Liver (tissue), 3 donors: ENCODE measurements around the gene AOAH.

Source experiments
- ATF3 ChIP-seq: IDR thresholded peaks from 2 replicates; pipeline ENCODE4 v1.6.1; 2016; ENCODE audit warnings: antibody characterized with exemption
- CTCF ChIP-seq: fragments of 150-350 bp; IDR thresholded peaks from 2 replicates; pipeline ENCODE4 v1.5.1; 2017; ENCODE audit warnings: improper control_type of control experiment, low read depth, low read length; ENCODE audit not compliant: missing input control
- EGR1 ChIP-seq, 2 donors: IDR thresholded peaks; 2 replicates each; pipeline ENCODE4 v1.6.1; 2016 to 2018; ENCODE audit warnings: antibody characterized with exemption in 2 of 2, low read depth in 2 of 2
- GABPA ChIP-seq, 2 donors: IDR thresholded peaks in 1 of 2; conservative IDR thresholded peaks in 1 of 2; 2 replicates each; pipeline ENCODE4 v1.6.1; 2016; ENCODE audit warnings: antibody characterized with exemption in 2 of 2, mild to moderate bottlenecking in 1 of 2, moderate library complexity in 1 of 2
- HNF4G ChIP-seq: IDR thresholded peaks from 2 replicates; pipeline ENCODE4 v1.6.1; 2016; ENCODE audit warnings: antibody characterized with exemption
- JUND ChIP-seq, 2 donors: IDR thresholded peaks; 2 replicates each; pipeline ENCODE4 v1.6.1; 2016; ENCODE audit warnings: antibody characterized with exemption in 2 of 2
- MAX ChIP-seq: IDR thresholded peaks from 2 replicates; pipeline ENCODE4 v1.6.1; 2016; ENCODE audit warnings: antibody characterized with exemption
- RAD21 ChIP-seq, 2 donors: IDR thresholded peaks; 2 replicates each; pipeline ENCODE4 v1.6.1; 2016; ENCODE audit warnings: antibody characterized with exemption in 2 of 2, mild to moderate bottlenecking in 2 of 2
- RXRA ChIP-seq, 2 donors: IDR thresholded peaks; 2 replicates each; pipeline ENCODE4 v1.6.1; 2017 to 2018; ENCODE audit warnings: antibody characterized with exemption in 2 of 2, mild to moderate bottlenecking in 1 of 2
- TAF1 ChIP-seq: conservative IDR thresholded peaks from 2 replicates; pipeline ENCODE4 v1.6.1; 2016; ENCODE audit warnings: antibody characterized with exemption, mild to moderate bottlenecking
- YY1 ChIP-seq: IDR thresholded peaks from 2 replicates; pipeline ENCODE4 v1.6.1; 2016; ENCODE audit warnings: antibody characterized with exemption, mild to moderate bottlenecking
- TF ChIP-seq, protein P1 (sequence below): IDR thresholded peaks from 2 replicates; pipeline ENCODE4 v1.6.1; 2016; ENCODE audit warnings: antibody characterized with exemption, mild to moderate bottlenecking
- TF ChIP-seq, protein P2 (sequence below): IDR thresholded peaks from 2 replicates; pipeline ENCODE4 v1.6.1; 2016; ENCODE audit warnings: antibody characterized with exemption
- donor health status: healthy.
- donor health status: healthy.

DNA sequence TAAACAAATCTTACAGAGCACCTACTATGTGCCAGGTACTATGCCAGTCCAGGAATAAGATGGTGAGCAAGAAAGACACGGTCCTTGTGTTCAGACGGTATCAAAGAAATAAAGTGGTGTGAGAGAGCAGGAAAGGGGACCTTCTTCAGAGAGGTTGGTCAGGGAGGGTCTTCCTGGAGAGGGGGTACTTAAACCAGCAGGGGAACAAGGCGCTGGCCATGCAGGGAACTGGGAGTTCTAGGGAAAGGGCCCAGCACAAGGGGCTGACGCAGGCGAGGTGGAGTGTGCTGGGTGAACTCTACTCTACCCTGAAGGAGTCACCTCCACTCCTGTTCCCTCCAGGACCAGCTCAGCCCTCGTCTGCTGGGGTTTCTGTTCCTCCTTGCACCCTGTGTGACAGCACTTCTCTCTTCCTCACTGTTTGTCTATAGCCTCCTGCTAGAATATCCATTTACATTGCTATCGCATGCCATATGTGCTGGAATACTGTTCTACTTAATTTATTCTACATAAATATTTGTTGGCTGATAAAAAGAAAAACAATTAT is 73.5 kb downstream of the AOAH start:
- TF ChIP-seq CTCF (no peak), GABPA (IDR thresholded peaks at IDR 0.05 in 1 of 2, conservative IDR thresholded peaks at IDR 0.05 in 1 of 2) (no peak), TAF1 (no peak), RAD21 (IDR thresholded peaks at IDR 0.05) (no peak), MAX (no peak), YY1 (no peak), RXRA (IDR thresholded peaks at IDR 0.05) (no peak), ATF3 (no peak), HNF4G (no peak), EGR1 (IDR thresholded peaks at IDR 0.05; ENCODE audit: low read depth in 2 of 2) (no peak), JUND (IDR thresholded peaks at IDR 0.05) (no peak)
- TF ChIP-seq, protein P1, sequence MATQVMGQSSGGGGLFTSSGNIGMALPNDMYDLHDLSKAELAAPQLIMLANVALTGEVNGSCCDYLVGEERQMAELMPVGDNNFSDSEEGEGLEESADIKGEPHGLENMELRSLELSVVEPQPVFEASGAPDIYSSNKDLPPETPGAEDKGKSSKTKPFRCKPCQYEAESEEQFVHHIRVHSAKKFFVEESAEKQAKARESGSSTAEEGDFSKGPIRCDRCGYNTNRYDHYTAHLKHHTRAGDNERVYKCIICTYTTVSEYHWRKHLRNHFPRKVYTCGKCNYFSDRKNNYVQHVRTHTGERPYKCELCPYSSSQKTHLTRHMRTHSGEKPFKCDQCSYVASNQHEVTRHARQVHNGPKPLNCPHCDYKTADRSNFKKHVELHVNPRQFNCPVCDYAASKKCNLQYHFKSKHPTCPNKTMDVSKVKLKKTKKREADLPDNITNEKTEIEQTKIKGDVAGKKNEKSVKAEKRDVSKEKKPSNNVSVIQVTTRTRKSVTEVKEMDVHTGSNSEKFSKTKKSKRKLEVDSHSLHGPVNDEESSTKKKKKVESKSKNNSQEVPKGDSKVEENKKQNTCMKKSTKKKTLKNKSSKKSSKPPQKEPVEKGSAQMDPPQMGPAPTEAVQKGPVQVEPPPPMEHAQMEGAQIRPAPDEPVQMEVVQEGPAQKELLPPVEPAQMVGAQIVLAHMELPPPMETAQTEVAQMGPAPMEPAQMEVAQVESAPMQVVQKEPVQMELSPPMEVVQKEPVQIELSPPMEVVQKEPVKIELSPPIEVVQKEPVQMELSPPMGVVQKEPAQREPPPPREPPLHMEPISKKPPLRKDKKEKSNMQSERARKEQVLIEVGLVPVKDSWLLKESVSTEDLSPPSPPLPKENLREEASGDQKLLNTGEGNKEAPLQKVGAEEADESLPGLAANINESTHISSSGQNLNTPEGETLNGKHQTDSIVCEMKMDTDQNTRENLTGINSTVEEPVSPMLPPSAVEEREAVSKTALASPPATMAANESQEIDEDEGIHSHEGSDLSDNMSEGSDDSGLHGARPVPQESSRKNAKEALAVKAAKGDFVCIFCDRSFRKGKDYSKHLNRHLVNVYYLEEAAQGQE = no peak
- TF ChIP-seq, protein P2, sequence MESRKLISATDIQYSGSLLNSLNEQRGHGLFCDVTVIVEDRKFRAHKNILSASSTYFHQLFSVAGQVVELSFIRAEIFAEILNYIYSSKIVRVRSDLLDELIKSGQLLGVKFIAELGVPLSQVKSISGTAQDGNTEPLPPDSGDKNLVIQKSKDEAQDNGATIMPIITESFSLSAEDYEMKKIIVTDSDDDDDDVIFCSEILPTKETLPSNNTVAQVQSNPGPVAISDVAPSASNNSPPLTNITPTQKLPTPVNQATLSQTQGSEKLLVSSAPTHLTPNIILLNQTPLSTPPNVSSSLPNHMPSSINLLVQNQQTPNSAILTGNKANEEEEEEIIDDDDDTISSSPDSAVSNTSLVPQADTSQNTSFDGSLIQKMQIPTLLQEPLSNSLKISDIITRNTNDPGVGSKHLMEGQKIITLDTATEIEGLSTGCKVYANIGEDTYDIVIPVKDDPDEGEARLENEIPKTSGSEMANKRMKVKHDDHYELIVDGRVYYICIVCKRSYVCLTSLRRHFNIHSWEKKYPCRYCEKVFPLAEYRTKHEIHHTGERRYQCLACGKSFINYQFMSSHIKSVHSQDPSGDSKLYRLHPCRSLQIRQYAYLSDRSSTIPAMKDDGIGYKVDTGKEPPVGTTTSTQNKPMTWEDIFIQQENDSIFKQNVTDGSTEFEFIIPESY = no peak
